MCF 10A (cell line): ENCODE measurements around the gene COL23A1. TPM values are rescaled to one million over a fixed set of nuclear protein-coding genes. Genes with fewer than 3 reads are reported as not detected.
"Not testable (repeated sequence)": the region's sequence is repeated elsewhere in the genome, so short reads cannot be mapped to it uniquely, and the experiment has no call there.

Experiments used
- BruUV-seq: library from RNA; stranded (reverse); fragments of 400-500 nt; replicated peaks from 2 replicates; lab custom pipeline; 2021; lab: Mats Ljungman, UMichigan
- CTCF ChIA-PET: fragments of 300-600 bp; sonication (Branson Sonifier 250); formaldehyde crosslinking; extraction: SDS; loops from one replicate; lab custom pipeline; 2021; ENCODE audit warnings: antibody characterized with exemption, inconsistent platforms; lab: Yijun Ruan, JAX
- POLR2A ChIA-PET: fragments of 300-600, 350-650 bp; sonication (Branson Sonifier 250); formaldehyde crosslinking; extraction: SDS; loops from one replicate; lab custom pipeline; 2020; ENCODE audit warnings: antibody characterized with exemption, inconsistent platforms; lab: Yijun Ruan, JAX
- DNase-seq: peaks from one replicate; pipeline ENCODE4 v3.0.0-alpha.2; 2018; ENCODE audit not compliant: unreplicated experiment
- H3K27ac Mint-ChIP-seq: one replicate; pipeline ENCODE4 v1.8.0; 2022; ENCODE audit warnings: mild to moderate bottlenecking, low read depth, mixed read lengths; ENCODE audit not compliant: unreplicated experiment
- H3K27me3 Mint-ChIP-seq: one replicate; pipeline ENCODE4 v1.8.0; 2022; ENCODE audit warnings: mixed read lengths; ENCODE audit not compliant: insufficient read depth, unreplicated experiment
- H3K36me3 Mint-ChIP-seq: one replicate; pipeline ENCODE4 v1.8.0; 2022; ENCODE audit warnings: mild to moderate bottlenecking, moderate library complexity, mixed read lengths; ENCODE audit not compliant: insufficient read depth, unreplicated experiment
- H3K4me1 Mint-ChIP-seq: one replicate; pipeline ENCODE4 v1.8.0; 2022; ENCODE audit warnings: mixed read lengths; ENCODE audit not compliant: insufficient read depth, unreplicated experiment
- H3K4me3 Mint-ChIP-seq: one replicate; pipeline ENCODE4 v1.8.0; 2022; ENCODE audit warnings: mild to moderate bottlenecking, moderate library complexity, mixed read lengths; ENCODE audit not compliant: unreplicated experiment
- H3K9me3 Mint-ChIP-seq: one replicate; pipeline ENCODE4 v1.8.0; 2022; ENCODE audit warnings: mixed read lengths; ENCODE audit not compliant: unreplicated experiment
- CTCF ChIP-seq: fragments of 200-600 bp; IDR thresholded peaks from one replicate; pipeline ENCODE4 v1.8.0; 2022; ENCODE audit warnings: antibody characterized with exemption, mild to moderate bottlenecking; ENCODE audit not compliant: unreplicated experiment
- intact Hi-C: fragments of 100-400 bp; cut with micrococcal nuclease; formaldehyde crosslinking; loops from 2 replicates; pipeline ENCODE4 v1.14.1; 2022
- total RNA-seq: library from RNA; stranded (reverse); gene quantifications from 2 replicates; pipeline ENCODE4 v1.2.3, GENCODE V29; 2022

Gene COL23A1
- total RNA-seq, 1 experiment from 2014 or later, result not detected

- CTCF ChIA-PET, result interaction anchor here (0.7 kb wide), 1 partner anchor 10 kb away, joined by 3 read pairs; no protein-coding TSS in a partner anchor
- no peak overlapping the region for H3K27ac Mint-ChIP-seq
- DNase-seq, result no peak
- H3K27me3 Mint-ChIP-seq, result no peaks in the 10 kb centered on the region
- no peaks in the 10 kb centered on the region for H3K9me3 Mint-ChIP-seq
- H3K36me3 Mint-ChIP-seq, result no peaks in the 10 kb centered on the region
- BruUV-seq, result no TSS peak
- H3K4me3 Mint-ChIP-seq, result no peak overlapping the region
- POLR2A ChIA-PET, result no interaction called here
- peaks cover 27% of the 10 kb centered on the region for H3K4me1 Mint-ChIP-seq
- intact Hi-C loops, result no loop called here
- TF ChIP-seq CTCF, result no peak
These were observed 349.4 kb downstream of the COL23A1 start for GRCh38 chr5:178240766-178241165.

- CTCF ChIA-PET, result interaction anchor here (0.7 kb wide), 1 partner anchor 10 kb away, joined by 3 read pairs; no protein-coding TSS in a partner anchor
These were observed 349.9 kb downstream of the COL23A1 start for GRCh38 chr5:178240341-178240741.

GRCh38 chr5:178239626-178240301 lies 350.4 kb downstream of the COL23A1 start:
- H3K27ac Mint-ChIP-seq, intact Hi-C loops: not testable (repeated sequence)

More at GRCh38 chr5:178240341-178240741, 349.9 kb downstream of the COL23A1 start:
- Mint-ChIP-seq H3K27ac (no peak overlapping the region), H3K9me3 (no peaks in the 10 kb centered on the region), H3K27me3 (no peaks in the 10 kb centered on the region), H3K36me3 (no peaks in the 10 kb centered on the region), H3K4me3 (no peak overlapping the region), H3K4me1 (peaks cover 27% of the 10 kb centered on the region)
- DNase-seq, result no peak
- no peak for TF ChIP-seq CTCF
- intact Hi-C loops, result no loop called here
- POLR2A ChIA-PET, result no interaction called here
- BruUV-seq, result no TSS peak

GRCh38 chr5:178238711-178239592 lies 351.2 kb downstream of the COL23A1 start:
- TF ChIP-seq CTCF, result no peak
- Mint-ChIP-seq H3K27me3 (no peaks in the 10 kb centered on the region), H3K27ac (no peak overlapping the region), H3K9me3 (no peaks in the 10 kb centered on the region), H3K4me3 (no peak overlapping the region), H3K36me3 (no peaks in the 10 kb centered on the region), H3K4me1 (peaks cover 39% of the 10 kb centered on the region)
- no TSS peak for BruUV-seq
- ChIA-PET POLR2A (interaction anchor here (1.5 kb wide), 1 partner anchor 15 kb away, joined by 4 read pairs; no protein-coding TSS in a partner anchor), CTCF (interaction anchor here (0.6 to 1.9 kb wide), 2 partner anchors 163 to 311 kb away, joined by 3 to 6 read pairs; no protein-coding TSS in a partner anchor)
- no peak for DNase-seq
- intact Hi-C loops, result no loop called here

More at GRCh38 chr5:178239626-178240301, 350.4 kb downstream of the COL23A1 start:
- H3K9me3 Mint-ChIP-seq, BruUV-seq, H3K4me3 Mint-ChIP-seq, DNase-seq, H3K27me3 Mint-ChIP-seq, H3K36me3 Mint-ChIP-seq, POLR2A ChIA-PET: not testable (repeated sequence)
- CTCF ChIA-PET, result interaction anchor here (0.6 kb wide), 1 partner anchor 164 kb away, joined by 3 read pairs; no protein-coding TSS in a partner anchor
- H3K4me1 Mint-ChIP-seq, result peaks cover 31% of the 10 kb centered on the region
